NCI-H69 (cell line): ENCODE measurements around the gene BMP3.
"Not testable (repeated sequence)": the region's sequence is repeated elsewhere in the genome, so short reads cannot be mapped to it uniquely, and the experiment has no call there.

Experiments
- DNase-seq: peaks from one replicate; lab custom pipeline; 2025; lab: John Stamatoyannopoulos, UW

Gene BMP3

GRCh38 chr4:81030061-81030980 lies at the start of gene BMP3:
TSS of gene BMP3 (plus strand) at chr4:81030708. CDS start at chr4:81031285, 577 bp downstream.
- peak; percentile 75 for DNase-seq

- DNase-seq: no peak
These were observed 44.5 kb upstream of the BMP3 start for GRCh38 chr4:80986011-80986410.

- peak; percentile 65 for DNase-seq
These were observed 40.5 kb upstream of the BMP3 start for GRCh38 chr4:80989921-80990544.

GRCh38 chr4:80990851-80991250 lies 39.7 kb upstream of the BMP3 start:
- DNase-seq: no peak

GRCh38 chr4:80999943-81000342 lies 30.6 kb upstream of the BMP3 start:
- no peak for DNase-seq

- DNase-seq: no peak
These were observed 26.9 kb upstream of the BMP3 start for GRCh38 chr4:81003597-81004111.

- no peak for DNase-seq
These were observed 23.1 kb upstream of the BMP3 start for GRCh38 chr4:81007417-81007816.

- not testable (repeated sequence) for DNase-seq
These were observed 13.9 kb upstream of the BMP3 start for GRCh38 chr4:81016566-81016965.

- no peak for DNase-seq
These were observed 11.5 kb upstream of the BMP3 start for GRCh38 chr4:81019006-81019405.

GRCh38 chr4:81021142-81021944 lies 9.2 kb upstream of the BMP3 start:
- DNase-seq: no peak

- DNase-seq: no peak
These were observed 8.5 kb upstream of the BMP3 start for GRCh38 chr4:81021981-81022380.

GRCh38 chr4:81023484-81023883 lies 7.0 kb upstream of the BMP3 start:
- no peak for DNase-seq

- peak; percentile 65 for DNase-seq
These were observed 678 bp downstream of the BMP3 start for GRCh38 chr4:81030981-81031791.

- peak; percentile 48 for DNase-seq
These were observed 1.5 kb downstream of the BMP3 start for GRCh38 chr4:81031796-81032551.

- peak; percentile 37 for DNase-seq
These were observed 2.5 kb downstream of the BMP3 start for GRCh38 chr4:81032771-81033684.

GRCh38 chr4:81038636-81039350 lies 8.3 kb downstream of the BMP3 start:
- no peak for DNase-seq

- peak; percentile 52 for DNase-seq
These were observed 9.0 kb downstream of the BMP3 start for GRCh38 chr4:81039351-81039972.

- peak; percentile 49 for DNase-seq
These were observed 9.6 kb downstream of the BMP3 start for GRCh38 chr4:81040012-81040659.
